Measurements from ENCODE around the gene ZBTB17. TPM values are rescaled to one million over a fixed set of nuclear protein-coding genes. Genes with fewer than 3 reads are reported as not detected.

The ZBTB17 gene
- total and polyA plus RNA-seq, 9 of the 15 experiments (the other 6 are each of a cell fraction or from before 2014, with no cell fraction given), result 1.1 to 53.4 (median 29.6) TPM

DNA sequence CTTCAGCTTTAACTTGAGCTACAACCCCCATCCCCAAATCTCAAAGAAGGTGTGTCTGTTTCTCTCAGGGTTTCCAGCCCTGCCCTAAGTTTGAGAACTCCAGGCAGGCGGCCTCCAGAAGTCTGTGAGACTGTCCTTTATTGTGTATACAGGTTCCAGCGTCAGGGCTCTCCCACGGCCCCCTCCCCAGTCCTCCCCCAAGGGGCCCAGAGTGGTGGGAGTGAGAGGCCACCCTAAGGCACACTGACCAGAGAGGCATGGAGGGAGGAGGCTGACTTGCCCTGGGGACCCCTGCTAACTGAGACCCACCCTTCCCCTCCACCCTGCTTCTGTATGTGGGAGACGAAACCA is 38.0 kb upstream of the ZBTB17 start:
- 33% methylated on average over 4 of the region's 4 CpGs for WGBS (ENCODE audit: insufficient coverage, low coverage, missing lambda C conversion rate)
- no peaks in the 10 kb centered on the region for H3K27me3 ChIP-seq (ENCODE audit: control insufficient read depth in 2 of 2, insufficient read depth in 2 of 2, low read length in 2 of 2)
- DNase-seq (ENCODE audit: extremely low read depth in 1 of 4, low spot score in 3 of 4) (peak in 1 of 4 experiments; percentile 31), ATAC-seq (no peak), FAIRE-seq (no peak)
- no peaks in the 10 kb centered on the region for H3K9me3 ChIP-seq (replicated peaks; ENCODE audit: control insufficient read depth, insufficient read depth, low read depth, low read length)
- in situ Hi-C loops (cut with MboI), result loop anchor here (5.0 to 10.0 kb wide), 2 partner anchors 51 to 178 kb away; no protein-coding TSS in a partner anchor
- BruUV-seq (replicated peaks), result no TSS peak
- H3K4me1 ChIP-seq (replicated peaks in 1 of 2; ENCODE audit: control insufficient read depth in 2 of 2, insufficient read depth in 2 of 2, low read length in 2 of 2), result peaks cover 40 to 71% of the 10 kb centered on the region in 2 experiments
- H3K36me3 ChIP-seq (ENCODE audit: control insufficient read depth, insufficient read depth, low read length), result no peaks in the 10 kb centered on the region
- H3K4me3 ChIP-seq, result 0 out of 2 replicates have a peak overlapping the region, but pooled peaks have one; percentile 45
- H3K79me2 ChIP-seq (ENCODE audit: control insufficient read depth, insufficient read depth, low read length), result no peaks in the 10 kb centered on the region
- CTCF ChIA-PET (ENCODE audit: low intra/inter-chr PET ratio), result no interaction called here
- POLR2A ChIA-PET, result interaction anchor here (0.5 to 1.2 kb wide), 3 partner anchors 13 to 1160 kb away, joined by 3 to 6 read pairs (median 3); no protein-coding TSS in a partner anchor
- TF ChIP-seq, protein P1, sequence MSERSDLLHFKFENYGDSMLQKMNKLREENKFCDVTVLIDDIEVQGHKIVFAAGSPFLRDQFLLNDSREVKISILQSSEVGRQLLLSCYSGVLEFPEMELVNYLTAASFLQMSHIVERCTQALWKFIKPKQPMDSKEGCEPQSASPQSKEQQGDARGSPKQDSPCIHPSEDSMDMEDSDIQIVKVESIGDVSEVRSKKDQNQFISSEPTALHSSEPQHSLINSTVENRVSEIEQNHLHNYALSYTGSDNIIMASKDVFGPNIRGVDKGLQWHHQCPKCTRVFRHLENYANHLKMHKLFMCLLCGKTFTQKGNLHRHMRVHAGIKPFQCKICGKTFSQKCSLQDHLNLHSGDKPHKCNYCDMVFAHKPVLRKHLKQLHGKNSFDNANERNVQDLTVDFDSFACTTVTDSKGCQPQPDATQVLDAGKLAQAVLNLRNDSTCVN (CRISPR knock-in tag; IDR thresholded peaks at IDR 0.05), result no peak
- no peak for TF ChIP-seq POLR2A (conservative IDR thresholded peaks at IDR 0.05)
- TF ChIP-seq BRD4 (IDR thresholded peaks at IDR 0.05), result no peak
- TF ChIP-seq NR1H2 (CRISPR knock-in tag; IDR thresholded peaks at IDR 0.05), result no peak
- 0 out of 2 replicates have a peak, but pooled peaks have one; percentile 9 for TF ChIP-seq ZNF395 (CRISPR knock-in tag; IDR thresholded peaks at IDR 0.05)
- TF ChIP-seq PKNOX1 (IDR thresholded peaks at IDR 0.05), result no peak
- TF ChIP-seq NR2C1 (IDR thresholded peaks at IDR 0.05), result no peak
- TF ChIP-seq NR2C1 (tag; IDR thresholded peaks at IDR 0.05), result no peak
- 0 out of 2 replicates have a peak, but pooled peaks have one; percentile 20 for TF ChIP-seq ZBTB17 (CRISPR knock-in tag; IDR thresholded peaks at IDR 0.05)
- TF ChIP-seq MCM5 (IDR thresholded peaks at IDR 0.05; ENCODE audit: low read depth), result no peak
- TF ChIP-seq MBD2 (IDR thresholded peaks at IDR 0.05; ENCODE audit: borderline replicate concordance, low read depth), result no peak
- peak; percentile 58; the same call in 1 of the 2 replicates for TF ChIP-seq ZBTB7A (IDR thresholded peaks at IDR 0.05; ENCODE audit: borderline replicate concordance, control insufficient read depth, low read depth, low read length)
- TF ChIP-seq MECOM (CRISPR knock-in tag; IDR thresholded peaks at IDR 0.05), result no peak
- peak overlapping the region; percentile 88 for H2AFZ ChIP-seq (ENCODE audit: low read depth, low read length)
- H3K4me2 ChIP-seq (ENCODE audit: insufficient read depth, low read length), result peak overlapping the region; percentile 76
- peak overlapping the region; percentile 79 for H3K27ac ChIP-seq (ENCODE audit: extremely low read depth, low read depth, low read length)
- H3K9me1 ChIP-seq (ENCODE audit: control insufficient read depth, insufficient read depth, low read length), result no peaks in the 10 kb centered on the region
- intact Hi-C loops (cut with micrococcal nuclease), result loop anchor here (1.0 kb wide), 1 partner anchor 18 kb away; no protein-coding TSS in a partner anchor
- H3K9ac ChIP-seq (ENCODE audit: insufficient read depth in 1 of 2, low read depth in 2 of 2, low read length in 2 of 2), result peak overlapping the region; percentile 66 to 90
- H4K20me1 ChIP-seq (replicated peaks; ENCODE audit: control insufficient read depth, insufficient read depth, low read length), result no peaks in the 10 kb centered on the region

Measured in K562 (cell line).